HTERT RPE-1 (cell line): Measurements from ENCODE around the gene ETDB.
"Not testable (repeated sequence)": the region's sequence is repeated elsewhere in the genome, so short reads cannot be mapped to it uniquely, and the experiment has no call there.

Experiments used
- in situ Hi-C: fragments of 300-500 bp; cut with MboI; formaldehyde crosslinking; loops from 4 replicates; pipeline ENCODE4 v1.14.3; 2020; ENCODE audit warnings: low sequenced_read_pairs

Gene ETDB

DNA sequence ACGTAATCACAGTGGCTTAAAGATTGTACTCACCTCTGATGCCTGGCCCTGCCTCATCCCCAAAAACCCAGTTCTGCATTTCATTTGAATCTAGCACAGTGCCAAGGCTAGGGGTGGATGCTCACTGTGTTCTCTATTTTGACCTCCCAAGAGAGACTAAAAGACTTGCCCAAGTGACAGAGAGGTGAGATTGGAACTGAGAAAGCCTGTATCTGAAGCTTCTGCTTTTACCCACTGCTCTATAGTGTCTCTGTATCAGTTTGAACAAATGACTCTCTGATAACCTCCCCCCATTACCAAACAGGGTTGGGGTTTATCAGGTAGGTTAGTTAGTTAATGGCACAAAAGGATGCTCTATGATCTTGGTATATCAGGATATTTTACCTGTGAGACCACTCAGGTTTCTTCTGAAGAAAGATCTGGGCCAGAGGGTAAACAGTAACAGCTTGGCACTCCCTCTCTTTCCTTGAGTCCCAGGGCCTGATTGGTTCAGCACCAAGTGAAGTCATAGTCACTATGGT is at the start of gene ETDB:
Gene ETDB, minus strand, starts transcription at position 471 of the 521 bp plus-strand sequence. CDS start 1,265 bp downstream, outside the sequence.
- in situ Hi-C loops, result not testable (repeated sequence)

DNA sequence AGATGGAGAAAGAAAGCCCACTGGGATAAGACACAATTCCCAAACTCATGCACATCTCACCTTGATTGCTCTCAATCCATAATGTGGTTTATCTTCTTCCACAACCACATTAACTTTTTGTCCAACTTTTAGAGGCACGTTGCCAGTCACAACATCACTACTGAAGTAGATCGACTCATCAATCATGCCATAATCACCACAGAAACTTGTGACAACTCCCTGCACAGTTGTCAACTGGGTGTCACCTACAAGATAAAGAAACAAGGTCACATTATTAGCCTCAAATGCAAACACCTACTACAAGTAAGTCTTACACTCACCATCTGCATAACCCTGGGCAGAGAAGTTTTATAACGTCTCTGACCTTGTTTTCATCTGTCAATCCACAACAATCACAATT is 49.2 kb upstream of the ETDB start:
- in situ Hi-C loops, result not testable (repeated sequence)

- in situ Hi-C loops, result no loop called here
These were observed 48.2 kb upstream of the ETDB start for GRCh38 chrX:135168486-135168885.

GRCh38 chrX:135154688-135155087 is 34.4 kb upstream of the ETDB start:
- in situ Hi-C loops, result not testable (repeated sequence)

DNA sequence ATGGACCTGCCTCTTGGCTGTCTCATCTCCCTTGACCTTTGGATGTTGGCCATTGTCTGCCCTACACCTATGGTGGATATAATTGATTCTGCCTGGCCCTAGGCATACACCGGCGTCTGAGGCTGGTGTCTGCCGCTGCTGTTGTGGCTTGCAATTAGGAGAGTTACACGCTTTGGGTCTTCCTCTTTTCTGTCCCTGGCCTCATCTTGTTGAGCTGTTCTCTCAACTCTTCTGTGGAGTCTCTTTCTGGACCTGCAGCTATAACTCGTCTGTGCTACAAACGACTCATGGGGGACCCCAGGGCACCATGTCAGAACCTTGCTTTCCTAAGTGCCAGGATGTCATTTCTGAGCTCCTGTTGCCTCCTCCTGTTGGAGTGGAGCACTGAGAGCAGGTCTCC is 5.8 kb upstream of the ETDB start:
- in situ Hi-C loops, result not testable (repeated sequence)

- in situ Hi-C loops, result not testable (repeated sequence)
These were observed 4.3 kb downstream of the ETDB start for GRCh38 chrX:135116064-135116463.

DNA sequence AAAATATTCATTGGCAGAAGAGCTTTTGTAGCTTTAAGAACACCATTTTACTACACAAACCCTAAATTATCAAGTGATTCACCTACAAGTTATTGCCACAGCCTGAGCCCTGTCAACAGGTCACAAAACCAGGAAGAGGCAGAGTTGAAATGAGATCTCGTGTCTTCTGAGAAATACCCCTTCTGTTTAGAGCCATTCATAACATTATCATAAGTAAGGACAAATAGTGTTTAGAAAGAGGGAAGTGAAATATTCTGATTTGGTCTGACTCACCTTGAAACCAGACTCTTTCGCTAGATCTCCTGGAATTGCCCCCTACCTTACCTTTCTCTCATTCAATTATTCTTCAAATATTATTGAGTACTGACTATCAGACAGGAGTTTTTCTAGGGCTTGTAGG is 5.9 kb downstream of the ETDB start:
- in situ Hi-C loops, result no loop called here

- in situ Hi-C loops, result no loop called here
These were observed 7.6 kb downstream of the ETDB start for GRCh38 chrX:135112743-135113142.

- in situ Hi-C loops, result no loop called here
These were observed 8.1 kb downstream of the ETDB start for GRCh38 chrX:135112096-135112729.

DNA sequence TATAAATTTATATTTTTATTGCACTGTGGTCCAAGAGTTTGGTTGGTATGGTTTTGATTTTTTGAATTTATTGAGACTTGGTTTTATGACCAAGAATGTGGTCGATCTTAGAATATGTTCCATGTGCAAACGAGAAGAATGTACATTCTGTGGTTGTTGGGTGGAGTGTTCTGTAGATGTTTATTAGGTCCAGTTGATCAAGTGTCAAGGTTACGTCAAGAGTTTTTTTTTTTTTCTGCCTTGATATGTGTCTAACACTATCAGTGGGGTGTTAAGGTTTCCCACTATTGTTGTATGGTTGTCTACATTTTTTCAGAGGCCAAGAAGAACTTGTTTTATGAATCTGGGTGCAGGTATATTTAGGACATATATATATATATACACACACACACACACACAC is 10.8 kb downstream of the ETDB start:
- in situ Hi-C loops, result no loop called here

- in situ Hi-C loops, result no loop called here
These were observed 20.9 kb downstream of the ETDB start for GRCh38 chrX:135099493-135099783.

DNA sequence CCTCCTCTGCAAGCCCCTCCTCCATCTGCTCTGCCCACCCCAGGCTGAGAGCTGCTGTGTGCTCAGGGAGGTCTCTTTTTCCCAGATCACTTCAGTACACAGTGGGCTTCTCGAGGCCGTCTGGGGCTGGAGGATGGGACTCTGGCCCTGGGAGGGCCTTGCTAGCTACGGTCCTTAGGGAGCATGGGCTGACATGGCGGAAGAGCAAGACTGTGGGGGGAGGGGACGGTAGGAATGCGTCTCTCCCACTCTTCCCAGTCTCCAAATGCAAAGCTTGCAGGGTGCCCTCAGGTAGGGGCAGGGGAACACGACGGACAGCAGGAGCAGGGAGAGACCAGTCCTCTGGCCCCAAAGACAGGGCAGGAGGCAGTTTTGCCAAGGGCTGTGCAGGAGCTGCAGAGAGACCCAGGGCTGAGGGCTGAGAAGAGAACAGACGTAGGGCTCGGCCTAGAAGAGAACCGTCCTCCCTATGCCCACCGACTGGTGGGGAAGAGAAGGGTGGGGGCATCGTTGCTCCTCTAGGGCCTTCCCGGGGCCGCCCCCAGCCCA is 23.1 kb downstream of the ETDB start:
- in situ Hi-C loops, result not testable (repeated sequence)

GRCh38 chrX:135095715-135096114 is 24.6 kb downstream of the ETDB start:
- in situ Hi-C loops, result no loop called here

GRCh38 chrX:135094726-135095125 is 25.6 kb downstream of the ETDB start:
- in situ Hi-C loops, result no loop called here

- in situ Hi-C loops, result no loop called here
These were observed 31.2 kb downstream of the ETDB start for GRCh38 chrX:135089126-135089525.

DNA sequence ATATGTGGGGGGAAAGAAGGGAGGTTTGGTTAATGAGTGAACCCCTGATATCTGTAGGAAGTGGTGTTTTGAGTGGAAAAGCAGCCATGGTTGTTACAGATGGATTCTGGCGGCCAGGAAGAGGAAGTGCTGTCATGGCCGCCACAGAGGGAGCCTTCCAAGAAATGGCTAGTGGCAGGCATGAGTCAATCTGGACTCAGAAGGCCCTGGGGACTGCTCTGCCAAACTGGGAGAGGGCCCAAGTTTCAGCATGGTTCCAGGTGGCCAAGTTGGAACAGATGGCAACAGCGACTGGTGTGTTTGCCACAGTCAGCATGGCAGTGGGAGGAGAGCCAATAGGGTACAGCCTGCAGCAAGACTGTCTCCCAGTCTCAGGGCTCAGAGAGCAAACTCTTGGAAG is 32.5 kb downstream of the ETDB start:
- in situ Hi-C loops, result no loop called here

DNA sequence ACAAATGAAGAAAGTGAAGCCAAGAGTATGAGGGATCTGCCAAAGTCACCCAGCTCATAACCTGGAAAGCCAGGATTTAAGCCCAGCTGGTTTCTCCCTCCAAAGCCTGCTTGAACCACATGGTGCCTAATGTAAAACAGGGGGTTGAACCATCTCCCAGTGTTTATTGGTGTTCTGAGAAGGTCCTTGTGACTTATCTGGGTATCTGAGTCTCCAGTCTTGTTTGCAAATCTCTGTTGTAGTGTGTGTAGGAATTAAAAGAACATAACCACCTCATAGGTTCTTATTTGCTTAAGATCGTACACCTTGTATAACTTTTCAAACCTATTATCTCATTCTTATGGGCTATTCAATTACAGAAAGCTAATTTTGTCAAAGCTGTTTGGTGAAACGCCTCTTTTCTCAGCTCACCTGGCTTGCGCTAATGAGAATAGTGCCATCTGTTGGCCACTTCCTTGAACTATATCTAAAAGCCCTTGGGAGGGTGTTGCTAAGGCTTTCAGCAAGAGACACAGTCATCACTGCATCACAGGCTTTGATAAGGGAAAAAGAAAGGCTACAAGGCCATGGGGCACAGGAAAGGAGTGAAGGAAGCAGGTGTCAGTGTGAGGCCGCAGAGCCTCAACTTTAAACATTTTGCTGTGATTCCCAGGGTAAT is 34.0 kb downstream of the ETDB start:
- in situ Hi-C loops, result no loop called here

- in situ Hi-C loops, result no loop called here
These were observed 38.5 kb downstream of the ETDB start for GRCh38 chrX:135081693-135082404.
